Medulla oblongata (tissue), 1 donor: ENCODE results near the gene WDFY2.
"Not testable (repeated sequence)": the region's sequence is repeated elsewhere in the genome, so short reads cannot be mapped to it uniquely, and the experiment has no call there.

Experiments
- DNase-seq: peaks from one replicate; pipeline ENCODE4 v3.0.0-alpha.2; 2015; ENCODE audit errors: extremely low spot score

WDFY2 gene, protein sequence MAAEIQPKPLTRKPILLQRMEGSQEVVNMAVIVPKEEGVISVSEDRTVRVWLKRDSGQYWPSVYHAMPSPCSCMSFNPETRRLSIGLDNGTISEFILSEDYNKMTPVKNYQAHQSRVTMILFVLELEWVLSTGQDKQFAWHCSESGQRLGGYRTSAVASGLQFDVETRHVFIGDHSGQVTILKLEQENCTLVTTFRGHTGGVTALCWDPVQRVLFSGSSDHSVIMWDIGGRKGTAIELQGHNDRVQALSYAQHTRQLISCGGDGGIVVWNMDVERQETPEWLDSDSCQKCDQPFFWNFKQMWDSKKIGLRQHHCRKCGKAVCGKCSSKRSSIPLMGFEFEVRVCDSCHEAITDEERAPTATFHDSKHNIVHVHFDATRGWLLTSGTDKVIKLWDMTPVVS

DNA sequence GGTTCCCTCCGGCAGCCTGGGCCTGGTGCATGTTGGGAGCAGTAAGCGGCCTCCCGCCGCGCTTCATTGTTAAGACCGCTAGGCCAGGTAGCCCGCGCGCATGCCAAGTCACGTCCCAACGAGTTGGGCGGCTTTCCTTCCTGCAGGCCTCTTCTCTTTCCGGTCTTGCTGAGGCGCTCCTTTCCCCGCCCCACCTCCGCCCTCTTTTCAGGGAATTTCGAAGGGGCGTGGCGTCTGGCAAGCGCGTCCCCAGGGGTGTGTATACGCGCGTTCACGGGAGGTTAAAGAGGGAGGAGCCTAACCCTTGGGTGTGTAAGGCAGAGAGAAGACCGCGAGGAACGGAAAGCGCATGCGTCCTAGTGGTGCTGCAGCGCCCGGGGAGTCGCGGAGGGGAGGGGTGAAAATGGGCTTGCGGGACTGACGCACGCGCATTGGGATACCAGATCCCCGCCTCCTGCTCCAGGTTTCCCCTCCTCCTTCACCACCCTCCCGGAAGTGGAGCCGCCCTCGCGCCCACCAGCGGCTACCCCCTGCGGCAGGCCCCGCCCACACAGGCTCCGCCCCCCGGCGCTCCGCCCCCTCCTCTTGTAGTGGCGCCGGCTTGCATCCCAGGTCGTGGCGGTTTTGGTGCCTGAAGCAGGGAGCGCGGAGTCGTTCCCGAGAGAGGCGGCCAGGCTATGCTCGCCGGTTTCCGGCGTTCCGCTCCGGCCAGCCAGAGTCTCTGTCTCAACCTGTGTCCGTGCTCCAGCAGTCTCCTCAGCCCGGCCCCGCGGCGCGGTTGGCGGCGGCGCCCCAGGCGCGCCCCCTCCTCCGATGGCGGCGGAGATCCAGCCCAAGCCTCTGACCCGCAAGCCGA is at the start of gene WDFY2:
TSS of gene WDFY2 (plus strand) at position 588 of the 856 bp plus-strand sequence. CDS start at position 814, 226 bp downstream.
- DNase-seq: peak; percentile 100

DNA sequence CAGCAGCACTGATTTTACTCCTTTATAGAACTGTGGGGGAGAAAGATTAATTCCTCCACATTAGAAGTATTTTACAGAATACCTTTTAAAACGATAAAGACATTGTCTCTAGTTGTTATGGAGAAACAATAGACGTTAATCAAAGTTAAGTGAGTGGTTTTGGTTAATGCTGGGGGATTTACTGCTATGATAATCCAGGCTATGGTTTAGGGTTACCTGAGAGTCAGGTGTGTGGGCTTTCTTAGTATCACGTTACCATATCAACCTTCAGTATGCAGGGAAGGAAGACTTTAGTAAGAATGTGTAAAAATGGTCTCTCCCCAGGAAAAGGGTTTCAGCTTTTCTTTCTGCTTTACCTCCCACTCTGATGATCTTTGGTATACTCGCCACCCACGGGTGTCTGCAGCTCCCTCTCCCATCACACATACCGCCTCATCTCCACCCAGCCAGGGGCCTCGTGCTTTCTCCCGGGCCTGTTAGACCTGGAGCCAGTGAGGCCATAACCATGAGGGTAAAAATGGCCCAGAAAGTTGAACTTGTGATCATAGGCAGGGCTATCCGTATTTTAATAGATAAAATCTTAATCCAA is 45.6 kb upstream of the WDFY2 start:
- DNase-seq: no peak

DNA sequence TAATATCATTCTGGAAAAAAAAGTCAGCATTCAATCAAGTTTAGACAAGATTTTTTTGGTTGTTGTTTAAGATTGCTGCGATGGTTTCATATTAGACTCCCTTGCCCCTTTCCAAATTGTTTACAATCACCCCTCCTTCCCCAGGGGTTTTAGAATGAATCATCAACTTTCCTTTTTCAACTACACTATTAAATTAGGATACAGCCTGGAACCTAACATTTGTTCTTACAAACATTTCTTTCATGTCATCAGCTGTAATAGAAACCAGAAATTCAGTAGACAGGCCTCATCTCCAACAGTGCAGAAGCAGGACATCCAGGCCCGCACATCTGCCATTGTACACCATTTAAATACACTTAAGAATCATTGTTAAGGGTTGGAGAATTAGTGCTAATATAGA is 44.4 kb upstream of the WDFY2 start:
- no peak for DNase-seq

DNA sequence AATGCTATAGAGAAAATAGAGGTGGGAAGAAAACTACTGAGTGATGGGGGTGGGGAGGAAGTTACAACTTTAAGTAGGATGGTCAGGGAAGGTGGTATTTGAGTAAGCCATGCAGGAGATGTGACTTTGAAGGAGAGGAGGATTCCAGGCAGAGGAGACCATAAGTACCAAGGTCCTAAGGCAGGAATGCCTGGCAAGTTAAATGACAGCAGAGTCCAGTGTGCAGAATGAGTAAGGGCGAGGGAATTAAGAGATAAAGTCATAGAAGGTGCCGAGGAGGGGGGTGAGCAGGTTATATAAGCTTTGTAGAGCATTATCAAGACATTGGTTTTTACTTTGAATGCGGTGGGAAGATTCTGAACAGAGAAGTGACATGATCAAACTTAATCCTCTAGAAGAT is 43.2 kb upstream of the WDFY2 start:
- no peak for DNase-seq

DNA sequence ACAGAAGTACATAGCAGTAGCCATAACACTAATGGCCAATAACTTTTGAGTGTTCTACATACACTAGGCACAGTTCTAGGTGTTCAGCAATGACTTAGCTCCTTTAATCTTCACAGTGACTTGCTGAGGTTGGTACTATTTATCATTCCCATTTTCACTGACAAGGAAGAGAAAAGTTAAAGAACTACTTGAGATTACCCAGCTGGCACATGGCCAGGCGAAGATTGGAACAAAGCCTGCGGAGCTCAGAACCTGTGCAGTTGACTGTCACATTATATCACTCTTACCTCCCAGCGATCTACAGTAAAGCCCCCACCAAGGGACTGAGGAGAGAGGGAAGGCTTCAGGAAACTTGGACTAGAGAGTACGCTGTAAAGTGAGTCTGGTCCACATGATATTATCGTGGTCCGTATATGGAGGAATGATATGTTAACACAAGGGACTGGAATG is 42.4 kb upstream of the WDFY2 start:
- DNase-seq: no peak

DNA sequence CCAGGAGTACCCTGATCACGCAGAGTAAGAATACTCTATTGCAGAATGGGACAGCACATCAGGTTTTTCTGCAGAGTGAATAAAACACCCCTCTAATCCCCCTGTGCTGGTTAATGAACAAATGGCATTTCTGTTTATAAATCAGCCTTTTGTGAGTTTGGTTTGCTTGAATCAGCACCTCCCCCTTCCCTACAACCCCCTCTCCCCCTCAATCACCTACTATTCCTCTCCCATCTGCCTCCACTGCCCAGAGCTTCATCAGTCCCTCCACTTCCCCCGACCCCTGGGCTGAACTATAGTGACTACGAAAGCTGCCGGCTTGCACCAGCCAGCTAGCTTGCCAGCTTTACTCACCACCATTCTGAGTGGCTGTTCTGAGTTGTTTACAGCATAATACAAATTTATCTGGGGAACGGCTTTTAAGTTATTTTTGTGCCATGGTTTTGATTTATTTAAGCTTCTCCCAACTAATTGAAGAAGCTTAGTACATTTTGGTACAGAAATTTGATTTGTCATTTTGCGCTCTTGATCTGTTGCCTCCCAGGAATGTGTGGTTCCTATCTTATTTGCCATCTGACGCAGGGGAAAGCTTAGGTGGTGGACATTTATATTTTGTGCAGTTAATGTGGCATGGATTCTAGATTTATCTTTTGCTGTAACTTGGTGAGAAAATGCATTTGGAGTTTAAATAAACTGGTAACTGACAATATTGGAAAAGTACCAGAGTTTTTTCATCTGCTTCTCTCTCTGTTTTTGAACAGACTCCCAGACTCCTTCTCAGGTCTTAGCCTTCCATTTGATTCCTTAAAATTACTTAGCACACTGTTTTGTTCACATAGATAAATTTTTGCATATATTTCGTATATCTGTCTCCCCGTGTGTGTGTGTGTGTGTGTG is 41.7 kb upstream of the WDFY2 start:
- peak; percentile 50 for DNase-seq

DNA sequence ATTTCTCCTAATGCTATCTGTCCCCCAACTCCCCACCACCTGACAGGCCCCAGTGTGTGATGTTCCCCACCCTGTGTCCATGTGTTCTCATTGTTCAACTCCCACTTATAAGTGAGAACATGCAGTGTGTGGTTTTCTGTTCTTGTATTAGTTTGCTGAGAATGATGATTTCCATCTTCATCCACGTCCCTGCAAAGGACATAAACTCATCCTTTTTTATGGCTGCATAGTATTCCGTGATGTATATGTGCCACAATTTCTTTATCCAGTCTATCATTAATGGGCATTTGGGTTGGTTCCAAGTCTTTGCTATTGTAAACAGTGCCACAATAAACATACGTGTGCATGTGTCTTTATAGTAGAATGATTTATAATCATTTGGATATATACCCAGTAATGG is 38.8 kb upstream of the WDFY2 start:
- DNase-seq: not testable (repeated sequence)

DNA sequence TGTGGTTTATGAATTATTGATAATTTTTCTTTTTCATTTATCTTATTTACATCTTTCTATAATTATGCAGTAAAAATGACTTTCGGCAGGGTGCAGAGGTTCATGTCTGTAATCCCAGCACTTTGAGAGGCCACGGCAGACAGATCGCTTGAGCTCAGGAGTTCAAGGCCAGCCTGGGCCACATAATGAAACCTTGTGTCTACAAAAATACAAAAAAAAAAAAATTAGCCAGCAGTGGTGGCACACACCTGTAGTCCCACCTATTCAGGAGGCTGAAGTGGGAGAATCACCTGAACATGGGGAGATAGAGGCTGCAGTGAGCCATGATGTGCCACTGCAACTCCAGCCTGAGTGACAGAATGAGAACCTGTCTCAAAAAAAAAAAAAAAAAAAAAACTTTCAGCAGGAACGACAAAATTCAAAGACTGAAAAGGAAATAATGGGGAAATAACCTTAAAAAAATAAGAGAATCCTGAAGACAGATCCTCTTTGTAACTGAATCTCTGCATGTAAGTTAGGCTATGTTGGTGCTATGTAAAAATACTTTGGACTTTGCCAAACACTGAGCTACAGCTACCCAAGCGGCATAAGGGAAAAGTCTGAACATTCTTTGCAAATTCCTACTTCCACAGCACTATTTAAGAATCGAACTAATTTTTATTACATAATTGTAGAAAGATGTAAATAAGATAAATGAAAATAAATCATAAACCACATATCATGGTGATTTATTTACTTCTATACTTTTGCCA is 36.7 kb upstream of the WDFY2 start:
- DNase-seq: no peak

DNA sequence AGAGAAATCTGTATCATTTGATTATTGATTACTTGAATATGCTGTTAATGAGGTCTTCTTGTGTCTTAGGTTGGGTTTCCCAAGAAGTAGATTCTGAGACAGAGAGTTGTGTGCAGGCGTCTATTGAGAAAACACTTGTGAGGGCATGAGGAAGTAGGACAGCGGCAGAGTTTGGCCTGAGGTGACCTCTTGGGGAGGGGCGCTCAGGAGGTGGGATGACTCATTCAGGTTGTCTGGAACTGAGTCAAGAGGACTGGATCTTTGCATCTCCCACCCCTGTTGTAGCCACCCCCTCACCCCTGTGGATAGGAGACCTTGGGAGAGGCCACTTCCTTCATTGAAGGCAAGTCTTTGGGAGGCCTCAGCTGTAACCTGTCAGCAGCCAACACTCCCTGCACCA is 35.2 kb upstream of the WDFY2 start:
- DNase-seq: no peak

DNA sequence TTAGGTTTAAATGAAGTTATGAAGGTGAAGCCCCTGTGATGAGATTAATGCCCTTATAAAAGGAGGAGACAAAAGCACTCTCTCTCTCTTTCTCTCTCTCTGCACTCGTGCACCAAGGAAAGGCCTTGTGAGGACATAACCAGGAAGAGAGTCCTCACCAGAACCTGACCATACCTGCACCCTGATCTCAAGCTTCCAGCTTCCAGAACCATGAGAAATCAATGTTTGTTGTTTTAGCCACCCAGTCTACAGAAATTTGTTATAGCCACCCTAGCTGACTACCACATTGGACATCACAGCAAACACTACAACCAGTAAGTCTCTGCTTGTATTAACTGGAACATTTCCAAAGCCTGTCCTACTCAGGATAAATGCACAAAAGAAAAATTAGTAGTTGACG is 34.7 kb upstream of the WDFY2 start:
- DNase-seq: no peak

DNA sequence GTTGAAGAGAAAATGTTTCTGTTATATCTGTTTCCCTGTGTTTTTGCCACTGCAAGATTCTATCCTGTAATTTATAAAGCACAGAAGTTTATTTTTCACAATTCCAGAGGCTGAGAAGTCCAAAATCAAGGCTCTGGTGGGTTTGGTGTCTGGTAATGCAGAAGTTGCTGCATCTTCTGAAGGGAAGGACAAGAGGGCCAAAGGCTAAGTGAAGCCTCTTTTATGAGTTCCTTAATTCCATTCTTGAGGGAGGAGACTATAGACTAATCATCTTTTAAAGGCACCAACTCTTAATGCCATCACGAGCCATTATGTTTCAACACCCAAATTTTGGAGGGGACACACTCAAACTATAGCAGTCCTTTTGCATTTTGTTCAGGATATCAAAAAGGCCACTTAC is 34.1 kb upstream of the WDFY2 start:
- DNase-seq: no peak

DNA sequence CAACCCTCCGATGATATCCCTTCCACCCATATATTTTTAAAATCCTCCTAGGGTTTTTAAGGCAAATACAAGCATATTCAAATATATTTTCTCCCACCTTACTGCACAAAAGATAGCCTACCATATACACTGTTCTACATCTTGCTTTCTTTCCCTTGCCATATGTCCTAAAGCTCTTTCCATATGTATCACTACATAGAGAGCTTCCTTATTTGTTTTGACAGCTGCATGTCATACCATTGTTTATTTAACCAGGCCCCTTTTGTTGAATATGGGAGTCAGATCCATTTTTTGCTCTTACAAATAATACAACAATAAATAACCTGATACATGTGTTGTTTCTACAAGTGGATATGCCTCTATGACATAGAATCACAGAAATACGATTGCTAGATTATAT is 32.8 kb upstream of the WDFY2 start:
- no peak for DNase-seq

DNA sequence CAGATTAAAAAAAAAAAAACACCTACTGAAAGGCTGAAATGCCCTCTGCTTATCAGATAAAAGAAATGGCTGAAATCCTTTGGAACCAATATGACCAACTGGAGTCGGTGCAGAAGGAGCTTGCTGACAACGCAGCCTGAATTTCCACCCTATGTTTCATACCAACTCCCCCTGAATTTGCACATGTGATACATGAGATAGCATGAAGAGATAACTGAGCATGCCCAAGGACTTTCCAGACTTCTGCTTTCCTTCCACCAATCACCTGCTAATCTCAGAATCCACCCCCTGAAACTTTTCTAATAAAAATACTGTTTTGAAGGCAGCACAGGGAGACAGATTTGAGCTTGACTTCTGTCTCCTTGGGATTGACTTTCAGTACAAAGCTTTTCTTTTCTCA is 32.2 kb upstream of the WDFY2 start:
- no peak for DNase-seq

DNA sequence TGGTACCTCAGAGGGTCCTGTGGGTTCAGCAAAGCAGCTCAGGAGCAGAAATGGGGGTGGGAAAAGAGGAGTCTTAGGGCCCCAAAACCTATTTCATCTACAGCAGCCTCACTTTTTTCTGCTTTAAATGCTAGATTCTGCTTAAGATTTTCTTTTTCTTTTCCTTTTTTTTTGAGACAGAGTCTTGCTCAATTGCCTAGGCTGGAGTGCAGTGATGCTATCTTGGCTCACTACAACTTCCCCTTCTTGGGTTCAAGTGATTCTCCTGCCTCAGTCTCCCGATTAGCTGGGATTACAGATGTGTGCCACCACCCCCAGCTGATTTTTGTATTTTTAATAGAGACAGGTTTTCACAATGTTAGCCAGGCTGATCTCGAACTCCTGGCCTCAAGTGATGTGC is 30.7 kb upstream of the WDFY2 start:
- DNase-seq: no peak

DNA sequence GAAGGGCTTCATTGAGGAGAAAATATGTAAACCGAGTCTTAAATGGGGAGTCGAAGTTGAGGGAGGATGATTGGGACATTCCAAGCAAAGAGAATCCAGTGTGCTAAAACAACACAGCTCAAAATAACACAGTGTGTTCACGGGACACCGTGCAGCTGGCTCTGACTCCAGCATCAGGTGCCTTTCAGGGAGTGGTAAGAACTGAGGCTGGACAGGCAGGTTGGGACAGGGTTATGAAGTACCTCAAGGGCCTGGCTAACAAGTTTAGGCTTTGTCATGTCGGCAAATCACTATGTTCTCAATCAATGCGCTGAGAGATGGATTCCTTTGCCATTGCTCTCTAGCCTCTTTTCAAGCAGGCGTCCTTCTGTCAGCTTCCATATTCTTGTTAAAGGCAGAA is 27.5 kb upstream of the WDFY2 start:
- DNase-seq: no peak

DNA sequence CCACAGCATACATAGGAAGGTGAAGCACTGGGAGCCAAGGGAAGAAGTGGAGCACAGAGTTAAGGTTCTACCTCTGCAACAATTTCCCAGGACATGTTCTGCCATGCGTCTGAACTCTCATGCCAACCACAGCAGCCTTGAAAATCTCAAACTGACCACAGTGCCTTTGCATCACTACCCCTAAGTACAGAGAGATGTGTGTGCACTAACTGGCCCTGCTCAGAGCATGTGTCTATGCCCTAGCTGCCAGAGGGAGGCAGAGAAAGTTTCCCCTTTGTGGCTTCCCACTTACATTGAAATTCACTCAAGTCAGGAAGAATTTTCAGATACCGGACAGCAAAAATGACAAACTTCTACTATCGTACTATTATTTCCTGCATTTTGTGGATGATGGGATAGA is 26.8 kb upstream of the WDFY2 start:
- no peak for DNase-seq

DNA sequence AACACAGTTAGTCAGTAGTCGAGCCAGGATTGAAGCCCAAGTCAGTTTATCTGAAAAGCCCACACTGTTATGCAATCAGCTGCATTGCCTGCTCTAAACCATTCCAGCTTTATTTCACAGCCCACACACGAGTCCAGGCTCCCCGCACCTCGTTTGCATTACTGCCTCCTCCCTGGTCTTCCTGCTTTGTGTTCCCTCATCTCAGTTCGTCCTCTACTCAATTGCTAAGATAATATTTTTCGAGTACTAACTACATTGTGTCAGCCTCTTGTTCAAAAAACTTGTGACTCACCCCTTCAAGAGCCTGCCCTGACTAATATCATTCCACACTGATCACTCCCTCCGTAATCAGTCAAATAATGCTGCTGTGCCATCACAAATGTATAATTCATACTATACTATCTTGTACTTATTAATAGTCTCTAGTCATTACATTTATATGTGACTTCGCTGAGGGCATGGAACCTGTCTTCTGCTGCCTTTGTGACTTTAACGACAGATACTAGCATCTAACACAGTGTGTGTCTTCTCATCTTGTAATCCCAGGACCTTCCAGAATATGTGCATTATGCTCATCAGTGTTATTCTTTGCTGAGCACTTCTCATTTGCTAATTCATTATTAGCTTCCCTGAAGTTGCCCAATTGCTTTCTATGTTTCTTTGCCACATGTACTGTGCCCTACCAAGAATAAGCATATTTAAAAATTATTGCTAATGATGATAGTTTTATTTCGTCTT is 26.2 kb upstream of the WDFY2 start:
- DNase-seq: no peak

DNA sequence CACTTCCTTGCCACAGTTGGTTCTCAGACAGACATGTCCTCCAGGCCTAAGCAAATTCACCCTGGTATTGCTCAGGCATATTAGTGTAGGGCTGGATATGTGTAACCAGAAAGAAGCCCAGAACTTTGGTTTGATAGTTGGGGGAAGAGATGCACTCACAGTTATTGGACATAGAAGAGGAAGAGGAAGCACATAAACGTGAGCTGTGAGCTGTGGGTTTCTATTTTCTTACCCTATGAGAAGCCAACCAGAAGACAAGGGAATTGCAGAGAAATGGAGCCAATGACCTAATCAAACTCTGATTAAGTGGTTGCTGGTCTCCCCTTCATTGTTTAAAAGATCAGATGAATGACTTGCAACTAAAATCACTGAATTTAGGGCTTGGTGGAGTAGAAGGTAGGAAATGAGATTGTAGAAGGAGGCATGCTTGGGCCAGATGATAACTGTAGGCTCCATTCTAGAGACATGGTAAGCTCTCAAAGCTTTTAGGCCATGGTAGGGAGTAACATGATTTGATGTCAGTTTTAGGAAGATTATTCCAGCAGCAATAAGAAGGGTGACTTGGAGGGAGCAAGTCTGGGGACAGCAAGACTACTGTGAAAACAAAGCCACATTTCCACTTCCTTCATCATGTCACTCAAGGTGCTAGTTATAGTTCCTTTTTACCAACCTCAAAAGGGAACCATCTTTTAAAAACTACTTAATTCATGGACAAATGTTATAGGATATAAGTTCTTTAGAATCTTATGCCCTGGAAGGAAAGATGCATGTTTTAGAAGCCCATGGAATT is 24.1 kb upstream of the WDFY2 start:
- DNase-seq: no peak

DNA sequence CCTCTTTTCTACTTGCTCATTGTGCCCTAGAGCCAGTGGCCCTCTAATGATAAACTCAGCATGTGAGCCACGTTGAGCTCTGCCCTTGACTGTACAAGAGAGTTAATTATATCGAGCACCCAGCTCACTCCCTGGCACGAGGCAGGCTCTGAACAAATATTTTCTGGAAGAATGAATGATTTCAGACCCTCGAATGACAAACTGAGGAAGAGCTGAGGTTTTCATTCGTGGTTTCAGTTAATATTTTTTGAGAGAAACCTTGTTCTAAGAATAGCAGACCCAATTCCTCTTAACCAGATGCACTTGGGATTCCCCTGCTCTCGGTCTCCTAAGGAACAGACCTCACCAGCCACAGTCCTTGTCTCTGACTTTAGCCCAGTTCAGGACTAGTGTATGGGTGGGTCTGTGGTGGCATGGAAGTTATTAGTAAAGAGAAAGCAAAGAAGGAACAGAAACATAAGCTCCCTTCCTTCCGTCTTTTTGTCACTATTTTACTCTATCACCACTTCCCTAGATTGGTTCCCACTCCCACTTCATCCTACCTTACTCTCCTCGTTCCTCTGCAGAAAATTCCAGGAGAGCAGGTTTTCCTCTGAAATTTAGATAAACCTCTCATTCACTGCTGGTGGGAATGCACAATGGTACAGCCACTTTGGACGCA is 22.1 kb upstream of the WDFY2 start:
- DNase-seq: peak; percentile 34
